Measurements from ENCODE around the gene AP1AR.
"Not testable (repeated sequence)": the region's sequence is repeated elsewhere in the genome, so short reads cannot be mapped to it uniquely, and the experiment has no call there.

AP1AR gene

DNA sequence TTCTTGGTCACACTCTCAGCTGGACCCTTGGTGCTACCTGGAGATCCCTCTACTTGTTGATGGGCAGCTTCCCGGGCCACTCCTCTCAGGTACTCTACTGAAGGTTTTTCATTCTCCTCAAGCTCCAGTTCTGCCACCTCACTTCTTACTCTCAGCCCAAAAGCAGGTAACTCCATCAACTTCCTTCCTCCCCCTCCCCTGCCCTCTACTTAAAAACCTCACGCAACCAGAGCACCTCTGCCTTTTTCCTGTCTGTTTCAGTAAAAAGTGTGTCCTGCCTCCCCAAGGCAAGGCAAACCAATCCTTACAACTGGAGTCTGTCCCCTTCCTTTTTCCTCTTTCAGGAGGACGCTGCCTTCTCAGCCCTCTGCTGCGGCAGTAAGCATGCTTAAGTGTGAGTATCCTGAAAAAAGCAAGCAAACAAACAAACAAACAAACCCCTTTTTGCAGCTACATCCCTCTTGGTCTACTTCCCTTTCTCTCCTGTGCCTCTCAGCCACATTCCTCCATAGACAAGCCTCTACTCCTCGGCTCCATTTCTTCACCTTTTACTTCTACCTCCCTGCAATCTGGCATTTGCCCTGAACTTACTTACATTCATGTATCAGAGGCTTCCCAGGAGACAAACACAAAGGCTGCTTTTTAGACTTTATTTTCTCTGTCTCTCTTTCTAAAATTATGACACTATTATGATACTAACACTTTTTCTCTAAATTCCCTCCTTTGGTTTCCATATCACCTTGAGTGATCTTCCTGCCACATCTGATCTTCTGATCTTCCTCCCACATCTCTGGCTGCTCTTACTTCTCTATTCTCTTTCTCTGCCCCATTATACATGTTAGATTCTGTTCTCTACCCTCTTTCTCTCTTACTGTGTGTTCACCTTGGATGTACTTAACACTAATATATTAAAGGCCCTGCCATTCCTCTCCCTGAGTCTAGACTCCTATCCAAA lies 71.0 kb downstream of the AP1AR start:
- Mint-ChIP-seq H3K27ac (no peak overlapping the region), H3K4me1 (ENCODE audit: low read depth) (peaks cover 27% of the 10 kb centered on the region), H3K36me3 (ENCODE audit: low read depth) (no peaks in the 10 kb centered on the region), H3K27me3 (no peaks in the 10 kb centered on the region), H3K4me3 (no peak overlapping the region), H3K9me3 (no peaks in the 10 kb centered on the region)
- no peak for DNase-seq

DNA sequence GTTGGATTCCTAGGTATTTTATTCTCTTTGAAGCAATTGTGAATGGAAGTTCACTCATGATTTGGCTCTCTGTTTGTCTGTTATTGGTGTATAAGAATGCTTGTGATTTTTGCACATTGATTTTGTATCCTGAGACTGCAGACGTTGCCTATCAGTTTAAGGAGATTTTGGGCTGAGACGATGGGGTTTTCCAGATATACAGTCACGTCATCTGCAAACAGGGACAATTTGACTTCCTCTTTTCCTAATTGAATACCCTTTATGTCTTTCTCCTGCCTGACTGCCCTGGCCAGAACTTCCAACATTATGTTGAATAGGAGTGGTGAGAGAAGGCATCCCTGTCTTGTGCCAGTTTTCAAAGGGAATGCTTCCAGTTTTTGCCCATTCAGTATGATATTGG lies 73.9 kb downstream of the AP1AR start:
- DNase-seq; H3K27ac Mint-ChIP-seq; H3K27me3 Mint-ChIP-seq; H3K36me3 Mint-ChIP-seq (ENCODE audit: low read depth); H3K4me3 Mint-ChIP-seq; H3K9me3 Mint-ChIP-seq: not testable (repeated sequence)
- H3K4me1 Mint-ChIP-seq (ENCODE audit: low read depth) = peaks cover 27% of the 10 kb centered on the region

DNA sequence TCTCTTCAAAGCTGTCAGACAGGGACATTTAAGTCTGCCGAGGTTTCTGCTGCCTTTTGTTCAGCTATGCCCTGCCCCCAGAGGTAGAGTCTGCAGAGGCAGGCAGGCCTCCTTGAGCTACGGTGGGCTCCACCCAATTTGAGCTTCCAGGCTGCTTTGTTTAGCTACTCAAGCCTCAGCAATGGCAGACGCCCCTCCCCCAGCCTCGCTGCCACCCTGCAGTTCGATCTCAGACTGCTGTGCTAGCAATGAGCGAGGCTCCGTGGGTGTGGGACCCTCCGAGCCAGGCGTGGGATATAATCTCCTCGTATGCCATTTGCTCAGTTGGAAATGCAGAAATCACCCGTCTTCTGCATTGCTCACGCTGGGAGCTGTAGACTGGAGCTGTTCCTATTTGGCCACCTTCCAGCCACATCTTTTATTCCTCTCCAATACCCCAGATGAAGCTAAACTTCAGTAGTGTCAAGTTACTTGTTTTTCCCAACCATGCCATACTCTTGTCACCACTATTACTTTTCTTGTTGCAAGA lies 77.7 kb downstream of the AP1AR start:
- DNase-seq = peak; percentile 54
- H3K4me3 Mint-ChIP-seq = peak overlapping the region; percentile 66
- H3K27me3 Mint-ChIP-seq; H3K9me3 Mint-ChIP-seq; H3K36me3 Mint-ChIP-seq (ENCODE audit: low read depth): not testable (repeated sequence)
- peak overlapping the region; percentile 71 for H3K27ac Mint-ChIP-seq
- peaks cover 27% of the 10 kb centered on the region for H3K4me1 Mint-ChIP-seq (ENCODE audit: low read depth)

DNA sequence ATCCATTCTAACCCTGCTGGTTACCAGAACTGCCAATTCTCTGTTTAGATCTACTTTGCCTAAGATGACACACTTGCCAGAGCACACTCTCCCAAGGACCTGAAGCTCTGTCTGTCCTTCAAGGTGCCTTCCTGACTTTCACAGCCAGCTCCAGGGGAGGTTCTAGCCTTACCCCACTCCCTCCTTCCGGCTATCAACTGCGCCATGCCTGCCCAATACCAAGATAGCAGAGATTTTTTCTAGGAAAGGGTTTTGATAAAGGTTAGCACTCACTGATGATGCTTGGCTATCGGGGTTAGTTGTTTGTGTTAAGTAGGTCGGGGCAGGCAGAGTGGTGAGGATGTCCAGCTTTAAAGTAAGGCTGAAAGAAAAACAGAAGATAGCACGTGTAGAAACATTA lies 79.9 kb downstream of the AP1AR start:
- Mint-ChIP-seq H3K36me3 (ENCODE audit: low read depth) (peaks cover 7% of the 10 kb centered on the region), H3K27me3 (no peaks in the 10 kb centered on the region), H3K27ac (no peak overlapping the region), H3K4me3 (no peak overlapping the region), H3K9me3 (no peaks in the 10 kb centered on the region), H3K4me1 (ENCODE audit: low read depth) (peaks cover 27% of the 10 kb centered on the region)
- DNase-seq = no peak

DNA sequence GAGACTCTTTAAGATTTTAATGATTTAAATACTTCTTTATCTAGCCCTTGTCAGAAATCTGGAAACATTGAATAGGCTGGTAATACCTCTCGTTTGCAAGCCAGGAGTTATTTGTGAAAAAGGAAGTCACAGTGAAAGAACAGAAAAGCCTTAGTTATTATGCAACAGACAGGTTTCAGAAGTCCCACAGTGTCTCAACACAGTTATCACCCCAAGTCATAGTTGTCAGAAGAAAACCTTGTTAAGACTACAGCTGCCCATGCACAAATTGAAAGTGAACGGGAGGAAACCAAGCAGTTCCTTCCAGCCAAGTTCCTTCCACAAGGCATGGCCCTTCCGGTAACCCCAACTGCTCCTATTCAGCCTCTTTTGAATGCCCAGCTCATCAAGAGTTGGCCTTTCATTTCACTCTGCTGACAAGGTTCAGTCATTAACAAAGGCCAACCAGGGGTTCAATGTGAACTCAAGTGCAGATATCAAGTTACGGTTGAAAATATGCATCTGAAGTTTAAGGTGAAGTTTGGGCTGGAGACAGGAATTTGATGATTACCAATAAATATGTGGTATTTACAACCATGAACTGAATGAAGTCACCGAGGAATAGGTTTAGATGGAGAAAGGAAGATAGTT lies 81.1 kb downstream of the AP1AR start:
- peaks cover 18% of the 10 kb centered on the region for H3K4me1 Mint-ChIP-seq (ENCODE audit: low read depth)
- DNase-seq = no peak
- no peaks in the 10 kb centered on the region for H3K9me3 Mint-ChIP-seq
- H3K27me3 Mint-ChIP-seq = no peaks in the 10 kb centered on the region
- H3K4me3 Mint-ChIP-seq = no peak overlapping the region
- H3K27ac Mint-ChIP-seq = no peak overlapping the region
- peaks cover 9% of the 10 kb centered on the region for H3K36me3 Mint-ChIP-seq (ENCODE audit: low read depth)

GRCh38 chr4:112315446-112315845 lies 83.9 kb downstream of the AP1AR start:
- H3K36me3 Mint-ChIP-seq (ENCODE audit: low read depth) = peaks cover 7% of the 10 kb centered on the region
- H3K27me3 Mint-ChIP-seq = no peaks in the 10 kb centered on the region
- H3K27ac Mint-ChIP-seq = no peak overlapping the region
- DNase-seq = no peak
- no peak overlapping the region for H3K4me3 Mint-ChIP-seq
- H3K9me3 Mint-ChIP-seq = no peaks in the 10 kb centered on the region
- peaks cover 7% of the 10 kb centered on the region for H3K4me1 Mint-ChIP-seq (ENCODE audit: low read depth)

DNA sequence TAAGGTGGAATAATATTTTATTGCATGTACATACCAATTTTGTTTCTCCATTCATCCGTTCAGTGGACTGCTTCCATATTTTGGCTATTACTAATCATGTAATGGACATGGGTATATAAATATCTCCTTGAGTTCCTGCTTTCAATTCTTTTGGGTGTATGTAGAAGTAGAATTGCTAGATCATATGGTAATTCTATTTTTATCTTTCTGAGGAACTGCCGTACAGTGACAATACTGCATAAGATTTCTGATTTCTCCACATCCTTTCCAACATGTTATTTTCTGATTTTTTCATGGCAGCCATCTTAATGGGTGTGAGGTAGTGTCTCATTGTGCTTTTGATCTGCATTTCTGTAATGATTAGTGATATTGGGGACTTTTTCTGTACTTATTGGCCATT lies 84.8 kb downstream of the AP1AR start:
- DNase-seq = no peak
- no peaks in the 10 kb centered on the region for H3K27me3 Mint-ChIP-seq
- H3K4me1 Mint-ChIP-seq (ENCODE audit: low read depth) = peaks cover 11% of the 10 kb centered on the region
- H3K4me3 Mint-ChIP-seq = no peak overlapping the region
- no peak overlapping the region for H3K27ac Mint-ChIP-seq
- H3K9me3 Mint-ChIP-seq = no peaks in the 10 kb centered on the region
- H3K36me3 Mint-ChIP-seq (ENCODE audit: low read depth) = peaks cover 7% of the 10 kb centered on the region

DNA sequence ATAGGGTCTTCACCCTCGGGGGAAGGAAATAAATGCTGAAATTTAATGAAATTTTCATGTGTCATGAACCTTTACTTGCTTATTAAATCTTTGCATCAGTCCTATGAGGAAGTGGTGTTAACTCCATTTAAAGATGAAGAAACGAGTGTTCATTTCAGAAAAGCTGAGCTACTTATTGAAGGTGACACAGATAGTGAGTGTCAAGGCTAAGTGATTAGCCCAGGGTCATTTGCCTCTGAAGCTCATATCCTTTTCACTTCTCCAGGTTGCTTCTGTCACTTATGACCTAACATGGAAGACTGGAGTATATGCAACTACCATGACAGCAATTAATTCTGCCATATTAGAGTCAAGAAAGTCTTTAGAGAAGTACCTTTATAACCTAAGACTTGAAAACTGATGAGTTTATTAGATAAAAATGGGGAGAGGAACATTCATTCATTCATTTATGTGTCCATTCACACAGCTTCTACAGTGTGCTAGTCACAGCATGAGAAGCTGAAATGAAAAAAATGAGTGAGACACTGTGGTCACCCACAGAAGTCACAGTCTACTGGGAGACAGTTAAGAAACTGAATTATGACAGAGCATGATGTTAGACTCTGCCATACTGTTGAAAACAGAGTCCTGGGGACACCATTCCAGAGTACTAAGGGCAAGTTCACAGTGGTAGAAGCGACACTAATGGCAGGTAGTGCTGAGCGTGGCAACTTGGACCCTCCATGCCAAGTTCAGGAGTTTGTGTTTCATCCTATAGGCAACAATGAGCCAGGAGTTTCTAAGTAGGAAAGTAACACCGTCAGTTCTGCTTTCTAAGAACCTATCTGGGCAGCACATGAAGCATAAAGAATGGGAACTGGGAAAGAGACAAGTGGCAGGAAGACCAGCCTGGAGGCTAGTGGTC lies 86.9 kb downstream of the AP1AR start:
- Mint-ChIP-seq H3K27ac (no peak overlapping the region), H3K36me3 (ENCODE audit: low read depth) (peaks cover 7% of the 10 kb centered on the region), H3K27me3 (no peaks in the 10 kb centered on the region), H3K9me3 (no peaks in the 10 kb centered on the region), H3K4me3 (no peak overlapping the region), H3K4me1 (ENCODE audit: low read depth) (peaks cover 15% of the 10 kb centered on the region)
- no peak for DNase-seq

Data from activated T-cell treated with anti-CD3 and anti-CD28 coated beads, Interleukin-2, amount 50 U/mL, for 24 hours (primary cell).